ENCODE measurements around the gene CDC5L. TPM values are rescaled to one million over a fixed set of nuclear protein-coding genes. Genes with fewer than 3 reads are reported as not detected.

Gene CDC5L
- total RNA-seq, 2 donors from 2014 or later, result 19.6 to 21.7 TPM

GRCh38 chr6:44373787-44374186 lies 13.7 kb upstream of the CDC5L start:
- no peak for ATAC-seq (ENCODE audit: insufficient number of reproducible peaks, low FRiP score, low read depth)
- H3K4me3 ChIP-seq, result no peak overlapping the region
- no peaks in the 10 kb centered on the region for H3K4me1 ChIP-seq (ENCODE audit: control insufficient read depth in 1 of 2, low read depth in 2 of 2)
- no peak overlapping the region for H3K27ac ChIP-seq
- DNase-seq (ENCODE audit: low spot score), result no peak
- H3K27me3 ChIP-seq (replicated peaks; ENCODE audit: insufficient read depth), result no peaks in the 10 kb centered on the region
- no peaks in the 10 kb centered on the region for H3K36me3 ChIP-seq
- no peak for TF ChIP-seq CTCF (IDR thresholded peaks at IDR 0.05)
- H3K9me3 ChIP-seq, result no peaks in the 10 kb centered on the region

- ATAC-seq (ENCODE audit: insufficient number of reproducible peaks, low FRiP score, low read depth), result no peak
- no peak for TF ChIP-seq CTCF (IDR thresholded peaks at IDR 0.05)
- no peak overlapping the region for H3K27ac ChIP-seq
- H3K4me3 ChIP-seq, result no peak overlapping the region
- no peaks in the 10 kb centered on the region for H3K4me1 ChIP-seq (ENCODE audit: control insufficient read depth in 1 of 2, low read depth in 2 of 2)
- no peaks in the 10 kb centered on the region for H3K36me3 ChIP-seq
- no peaks in the 10 kb centered on the region for H3K9me3 ChIP-seq
- no peaks in the 10 kb centered on the region for H3K27me3 ChIP-seq (replicated peaks; ENCODE audit: insufficient read depth)
- DNase-seq (ENCODE audit: low spot score), result no peak
Measured at GRCh38 chr6:44375071-44375470, 12.4 kb upstream of the CDC5L start.

GRCh38 chr6:44377484-44377883 lies 10.0 kb upstream of the CDC5L start:
- TF ChIP-seq CTCF (IDR thresholded peaks at IDR 0.05), result no peak
- no peaks in the 10 kb centered on the region for H3K9me3 ChIP-seq
- no peaks in the 10 kb centered on the region for H3K4me1 ChIP-seq (ENCODE audit: control insufficient read depth in 1 of 2, low read depth in 2 of 2)
- DNase-seq (ENCODE audit: low spot score) (no peak), ATAC-seq (ENCODE audit: insufficient number of reproducible peaks, low FRiP score, low read depth) (no peak)
- no peak overlapping the region for H3K27ac ChIP-seq
- no peak overlapping the region for H3K4me3 ChIP-seq
- H3K27me3 ChIP-seq (replicated peaks; ENCODE audit: insufficient read depth), result no peaks in the 10 kb centered on the region
- H3K36me3 ChIP-seq, result no peaks in the 10 kb centered on the region

GRCh38 chr6:44377971-44378370 lies 9.5 kb upstream of the CDC5L start:
- no peaks in the 10 kb centered on the region for H3K36me3 ChIP-seq
- no peak for TF ChIP-seq CTCF (IDR thresholded peaks at IDR 0.05)
- no peak overlapping the region for H3K27ac ChIP-seq
- H3K9me3 ChIP-seq, result no peaks in the 10 kb centered on the region
- no peaks in the 10 kb centered on the region for H3K27me3 ChIP-seq (replicated peaks; ENCODE audit: insufficient read depth)
- no peak for ATAC-seq (ENCODE audit: insufficient number of reproducible peaks, low FRiP score, low read depth)
- DNase-seq (ENCODE audit: low spot score), result no peak
- no peaks in the 10 kb centered on the region for H3K4me1 ChIP-seq (ENCODE audit: control insufficient read depth in 1 of 2, low read depth in 2 of 2)
- H3K4me3 ChIP-seq, result no peak overlapping the region

GRCh38 chr6:44381739-44382138 lies 5.8 kb upstream of the CDC5L start:
- H3K36me3 ChIP-seq, result no peaks in the 10 kb centered on the region
- no peak for DNase-seq (ENCODE audit: low spot score)
- ATAC-seq (ENCODE audit: insufficient number of reproducible peaks, low FRiP score, low read depth), result no peak

More at GRCh38 chr6:44381739-44382138, 5.8 kb upstream of the CDC5L start:
- no peak overlapping the region for H3K27ac ChIP-seq
- no peak overlapping the region for H3K4me3 ChIP-seq
- no peaks in the 10 kb centered on the region for H3K9me3 ChIP-seq
- peaks cover 3 to 5% of the 10 kb centered on the region in 2 donors for H3K4me1 ChIP-seq (ENCODE audit: control insufficient read depth in 1 of 2, low read depth in 2 of 2)
- TF ChIP-seq CTCF (IDR thresholded peaks at IDR 0.05), result no peak
- no peaks in the 10 kb centered on the region for H3K27me3 ChIP-seq (replicated peaks; ENCODE audit: insufficient read depth)
